ENCODE results near the gene LLGL2.

LLGL2 gene

GRCh38 chr17:75615301-75615700, 89.8 kb downstream of the LLGL2 start:
- no peak for DNase-seq (ENCODE audit: low read depth)

- no peak for DNase-seq (ENCODE audit: low read depth)
Measured at GRCh38 chr17:75616521-75617122, 91.1 kb downstream of the LLGL2 start.

- no peak for DNase-seq (ENCODE audit: low read depth)
Measured at GRCh38 chr17:75617218-75617617, 91.7 kb downstream of the LLGL2 start.

- no peak for DNase-seq (ENCODE audit: low read depth)
Measured at GRCh38 chr17:75617675-75618074, 92.2 kb downstream of the LLGL2 start.

GRCh38 chr17:75619506-75620431, 94.3 kb downstream of the LLGL2 start:
- no peak for DNase-seq (ENCODE audit: low read depth)

- DNase-seq (ENCODE audit: low read depth) = no peak
Measured at GRCh38 chr17:75621489-75621888, 96.0 kb downstream of the LLGL2 start.

- DNase-seq (ENCODE audit: low read depth) = no peak
Measured at GRCh38 chr17:75622076-75622475, 96.6 kb downstream of the LLGL2 start.

GRCh38 chr17:75622771-75623273, 97.3 kb downstream of the LLGL2 start:
- DNase-seq (ENCODE audit: low read depth) = no peak

GRCh38 chr17:75623386-75623785, 97.9 kb downstream of the LLGL2 start:
- DNase-seq (ENCODE audit: low read depth) = no peak

- DNase-seq (ENCODE audit: low read depth) = no peak
Measured at GRCh38 chr17:75624021-75624420, 98.5 kb downstream of the LLGL2 start.
